Prostate gland (tissue), 2 donors: Measurements from ENCODE around the gene SUPT3H.

Experiments
- CTCF ChIP-seq, 4 experiments: fragments of 200-600 bp in 2 of 4; fragments of 450-650 bp in 2 of 4; sonication (generic) in 2 of 4; IDR thresholded peaks; 1 replicate in 3 of 4; 2 replicates in 1 of 4; pipeline ENCODE4 v1.5.1; 2016 to 2019; ENCODE audit warnings: antibody characterized with exemption in 4 of 4, mild to moderate bottlenecking in 2 of 4, moderate library complexity in 2 of 4
- POLR2A ChIP-seq: fragments of 450-650 bp; IDR thresholded peaks from one replicate; pipeline ENCODE4 v1.6.1; 2016; ENCODE audit warnings: antibody characterized with exemption, mild to moderate bottlenecking
- POLR2AphosphoS5 ChIP-seq: sonication (generic); formaldehyde crosslinking; IDR thresholded peaks from one replicate; pipeline ENCODE4 v1.6.1; 2017; ENCODE audit warnings: antibody characterized with exemption

- TF ChIP-seq POLR2AphosphoS5 (no peak), POLR2A (no peak), CTCF (IDR thresholded peaks at IDR 0.05) (no peak)
Observed at GRCh38 chr6:45199554-45199953, 178.2 kb downstream of the SUPT3H start.
